Astrocyte of the spinal cord (primary cell): ENCODE results near the gene INTS13.

Source experiments
- DNase-seq: peaks from one replicate; pipeline ENCODE4 v3.0.0; 2011; ENCODE audit warnings: low read depth, low spot score
- H3K4me3 ChIP-seq: 2 replicates; pipeline ENCODE4 v1.5.1; 2011; ENCODE audit warnings: low read depth, mild to moderate bottlenecking, low read length, moderate library complexity
- in situ Hi-C: cut with HindIII; loops from 2 replicates; pipeline ENCODE4 v1.10.0; 2017; ENCODE audit warnings: low sequenced_read_pairs
- TF ChIP-seq, protein P1 (sequence below): IDR thresholded peaks from 2 replicates; pipeline ENCODE4 v1.5.1; 2012; ENCODE audit warnings: low read depth, mild to moderate bottlenecking, low read length, inconsistent platforms

Gene INTS13

DNA sequence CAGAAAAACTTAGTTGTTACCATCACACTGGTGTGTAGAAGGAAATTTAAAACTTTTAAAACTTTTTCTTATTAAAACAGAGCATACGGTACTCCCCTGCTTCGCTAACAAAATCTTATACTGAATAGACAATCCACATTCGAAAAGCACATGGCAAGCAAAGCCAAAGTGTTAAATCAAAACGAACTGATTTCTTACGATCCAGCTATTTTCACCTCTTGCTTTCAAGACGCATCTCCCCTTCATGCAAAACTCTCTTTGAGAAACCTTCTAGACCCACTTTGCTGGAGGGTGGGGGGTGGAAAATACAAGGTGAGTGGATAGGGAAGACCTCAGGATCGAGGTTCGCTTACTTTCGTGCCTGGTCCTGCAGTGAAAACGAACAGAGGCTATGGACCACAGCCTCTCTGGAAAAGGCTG, 328 bp downstream of the INTS13 start:
- TF ChIP-seq, protein P1, sequence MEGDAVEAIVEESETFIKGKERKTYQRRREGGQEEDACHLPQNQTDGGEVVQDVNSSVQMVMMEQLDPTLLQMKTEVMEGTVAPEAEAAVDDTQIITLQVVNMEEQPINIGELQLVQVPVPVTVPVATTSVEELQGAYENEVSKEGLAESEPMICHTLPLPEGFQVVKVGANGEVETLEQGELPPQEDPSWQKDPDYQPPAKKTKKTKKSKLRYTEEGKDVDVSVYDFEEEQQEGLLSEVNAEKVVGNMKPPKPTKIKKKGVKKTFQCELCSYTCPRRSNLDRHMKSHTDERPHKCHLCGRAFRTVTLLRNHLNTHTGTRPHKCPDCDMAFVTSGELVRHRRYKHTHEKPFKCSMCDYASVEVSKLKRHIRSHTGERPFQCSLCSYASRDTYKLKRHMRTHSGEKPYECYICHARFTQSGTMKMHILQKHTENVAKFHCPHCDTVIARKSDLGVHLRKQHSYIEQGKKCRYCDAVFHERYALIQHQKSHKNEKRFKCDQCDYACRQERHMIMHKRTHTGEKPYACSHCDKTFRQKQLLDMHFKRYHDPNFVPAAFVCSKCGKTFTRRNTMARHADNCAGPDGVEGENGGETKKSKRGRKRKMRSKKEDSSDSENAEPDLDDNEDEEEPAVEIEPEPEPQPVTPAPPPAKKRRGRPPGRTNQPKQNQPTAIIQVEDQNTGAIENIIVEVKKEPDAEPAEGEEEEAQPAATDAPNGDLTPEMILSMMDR = no peak
- peak overlapping the region; percentile 78 for H3K4me3 ChIP-seq
- DNase-seq = no peak
- in situ Hi-C loops = no loop called here

DNA sequence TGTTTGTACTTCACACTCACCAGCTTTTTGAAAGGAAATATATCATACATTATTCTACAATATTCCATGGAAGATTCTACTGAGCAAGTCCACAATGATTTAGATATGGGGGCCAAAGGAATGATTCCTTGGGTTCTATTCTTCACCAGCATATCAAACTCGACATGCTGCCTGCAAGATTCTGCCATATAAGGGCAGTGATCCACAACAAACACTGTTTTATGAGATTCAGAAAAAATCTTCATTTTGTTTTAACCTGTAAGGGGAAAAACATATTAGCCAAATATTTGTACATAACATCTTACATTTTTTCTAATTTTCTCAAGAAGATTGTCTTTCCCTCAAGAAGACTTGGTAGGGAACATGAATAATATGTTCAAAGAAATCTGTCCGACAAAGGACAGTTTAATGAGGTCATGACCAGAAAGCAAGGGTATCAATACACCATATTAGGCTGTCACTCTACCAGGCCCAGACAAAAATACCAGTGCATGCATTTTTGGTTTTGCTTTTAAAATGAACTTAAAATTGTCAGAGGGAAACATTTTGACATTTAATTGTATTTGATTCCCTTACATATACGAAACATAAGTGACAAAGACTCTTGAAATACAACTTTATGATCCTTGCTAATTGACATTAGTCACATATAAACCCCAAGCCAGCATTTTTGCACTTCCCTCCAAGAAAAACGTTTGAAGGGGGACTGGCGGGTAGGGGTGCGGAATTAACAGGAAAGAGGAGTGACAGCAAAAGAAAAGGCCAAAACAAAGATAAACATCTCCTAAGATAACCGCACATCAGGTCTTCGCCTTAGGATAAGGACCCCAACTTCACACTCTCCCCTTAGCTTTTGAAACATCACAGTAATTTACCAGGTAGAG, 980 bp downstream of the INTS13 start:
- peak; percentile 4 for DNase-seq
- in situ Hi-C loops = no loop called here
- peak overlapping the region; percentile 78 for H3K4me3 ChIP-seq
- TF ChIP-seq, protein P1 = no peak

DNA sequence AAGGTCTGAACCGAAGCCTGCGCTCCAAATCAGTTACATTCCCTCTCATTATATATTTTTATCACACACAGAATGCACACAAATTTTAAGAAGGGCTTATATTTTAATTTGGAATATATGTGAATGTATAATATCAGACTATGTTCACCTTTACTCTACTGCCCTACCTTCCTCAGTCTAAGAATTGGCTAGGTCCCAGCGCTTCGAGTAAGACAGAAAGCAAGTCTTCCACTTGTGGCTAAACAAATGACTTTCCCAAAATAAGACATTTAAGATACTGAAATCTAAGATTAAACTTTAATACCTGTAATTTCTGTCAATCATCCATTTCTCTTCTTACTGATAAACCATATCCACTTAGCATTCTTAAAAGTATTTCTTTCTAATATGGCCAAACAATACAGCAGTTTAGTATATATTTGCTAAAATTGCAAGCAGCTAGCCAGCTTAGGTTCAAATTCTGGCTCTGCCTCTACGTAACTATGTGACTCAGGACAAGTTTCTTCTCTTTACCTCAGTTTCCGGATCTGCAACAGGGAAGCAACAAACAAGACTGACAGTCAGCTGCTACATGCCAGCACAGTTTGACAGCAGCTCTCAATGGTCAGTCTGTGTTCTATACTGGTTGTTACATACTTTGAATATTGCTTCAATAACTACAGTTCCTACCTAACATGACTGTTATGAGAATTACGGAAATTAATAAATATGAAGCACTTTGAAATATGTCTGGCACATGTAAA, 2.0 kb downstream of the INTS13 start:
- no peak overlapping the region for H3K4me3 ChIP-seq
- DNase-seq = no peak
- in situ Hi-C loops = no loop called here
- TF ChIP-seq, protein P1 = no peak

DNA sequence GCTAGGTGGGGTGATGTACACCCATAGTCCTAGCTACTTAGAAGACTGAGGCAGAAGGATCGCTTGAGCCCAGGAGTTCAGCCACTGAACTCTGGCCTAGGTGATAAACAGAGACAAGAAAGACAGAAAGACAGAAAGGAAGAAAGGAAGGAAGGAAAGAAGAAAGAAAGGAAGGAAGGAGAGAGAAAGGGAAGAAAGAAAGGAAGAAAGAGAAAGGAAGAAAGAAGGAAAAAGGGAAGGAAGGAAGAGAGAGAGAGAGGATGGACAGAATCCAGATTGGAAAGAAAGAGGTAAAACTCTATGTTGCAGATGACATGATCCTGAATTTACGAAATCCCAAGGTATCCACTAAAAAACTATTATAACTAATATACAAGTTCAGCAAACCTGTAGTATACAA, 8.2 kb downstream of the INTS13 start:
- no peak overlapping the region for H3K4me3 ChIP-seq
- DNase-seq = no peak
- TF ChIP-seq, protein P1 = no peak
- in situ Hi-C loops = no loop called here

DNA sequence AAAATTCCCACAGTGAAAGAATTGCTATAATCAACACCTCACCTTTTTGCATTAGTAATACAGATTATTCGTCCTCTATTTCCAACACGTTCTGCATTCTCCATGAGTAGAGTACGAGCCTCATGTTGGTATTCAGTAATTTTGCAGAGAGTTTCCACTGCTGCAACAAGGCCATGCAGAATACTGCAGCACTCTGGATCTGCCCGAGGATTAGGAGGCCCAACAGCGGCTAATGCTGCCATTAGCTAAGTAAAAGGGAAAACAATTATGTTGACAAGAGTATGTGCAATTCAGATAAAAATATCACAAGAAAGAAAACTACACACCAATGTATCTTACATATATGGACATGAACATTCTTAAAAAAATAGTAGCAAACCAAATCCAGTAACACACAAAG, 9.1 kb downstream of the INTS13 start:
- in situ Hi-C loops = no loop called here
- TF ChIP-seq, protein P1 = no peak
- no peak for DNase-seq
- no peak overlapping the region for H3K4me3 ChIP-seq

DNA sequence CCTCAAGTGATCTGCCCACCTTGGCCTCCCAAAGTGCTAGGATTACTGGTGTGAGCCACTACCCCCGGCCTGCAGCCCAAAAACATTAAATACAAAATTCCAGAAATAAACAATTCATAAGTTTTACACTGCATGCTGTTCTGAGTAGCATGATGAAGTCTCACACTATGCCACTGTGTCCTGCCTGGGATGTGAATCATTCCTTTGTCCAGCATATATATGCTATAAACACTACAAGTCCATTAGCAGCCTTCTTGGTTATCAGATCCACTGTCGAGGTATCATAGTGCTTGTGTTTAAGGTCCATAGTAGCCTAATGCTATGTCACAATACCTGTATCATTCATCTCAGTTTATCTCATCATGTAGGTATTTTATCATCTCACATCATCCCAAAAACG, 15.9 kb downstream of the INTS13 start:
- DNase-seq = no peak
- in situ Hi-C loops = no loop called here
- TF ChIP-seq, protein P1 = no peak
- H3K4me3 ChIP-seq = no peak overlapping the region
